ENCODE measurements around the gene P2RX3.

GRCh38 chr11:57325735-57326048 lies 12.5 kb upstream of the P2RX3 start:
- TF ChIP-seq POLR2AphosphoS5 (IDR thresholded peaks at IDR 0.05) (peak; percentile 77), CTCF (IDR thresholded peaks at IDR 0.05) (no peak), POLR2A (IDR thresholded peaks at IDR 0.05) (peak; percentile 20)

All from prostate gland (tissue), 2 donors.